Type B pancreatic cell (in vitro differentiated cells): ENCODE results near the gene ZMYND12. TPM values are rescaled to one million over a fixed set of nuclear protein-coding genes. Genes with fewer than 3 reads are reported as not detected.
"Not testable (repeated sequence)": the region's sequence is repeated elsewhere in the genome, so short reads cannot be mapped to it uniquely, and the experiment has no call there.

Source experiments
- DNase-seq: peaks from one replicate; pipeline ENCODE4 v3.0.0; 2021; ENCODE audit warnings: mixed read lengths; ENCODE audit not compliant: unreplicated experiment; ENCODE audit errors: extremely low spot score
- H3K27ac Mint-ChIP-seq: 2 replicates; pipeline ENCODE4 v1.8.0; 2021; ENCODE audit warnings: mild to moderate bottlenecking, mixed read lengths
- H3K27me3 Mint-ChIP-seq: 2 replicates; pipeline ENCODE4 v1.8.0; 2021; ENCODE audit warnings: mixed read lengths
- H3K36me3 Mint-ChIP-seq: 2 replicates; pipeline ENCODE4 v1.8.0; 2021; ENCODE audit warnings: mixed read lengths
- H3K4me1 Mint-ChIP-seq: one replicate; pipeline ENCODE4 v1.8.0; 2021; ENCODE audit warnings: mixed read lengths; ENCODE audit not compliant: unreplicated experiment
- H3K4me3 Mint-ChIP-seq: 2 replicates; pipeline ENCODE4 v1.8.0; 2021; ENCODE audit warnings: mild to moderate bottlenecking, mixed read lengths
- H3K9me3 Mint-ChIP-seq: 2 replicates; pipeline ENCODE4 v1.8.0; 2021; ENCODE audit warnings: mixed read lengths
- long read RNA-seq: library from polyadenylated mRNA; unstranded; transcript quantifications from one replicate; pipeline ENCODE4 v2.0.0, GENCODE V29; 2020
- total RNA-seq: library from RNA; stranded (reverse); gene quantifications from 2 replicates; pipeline ENCODE4 v1.2.1, GENCODE V29; 2021; ENCODE audit warnings: low replicate concordance
- TF ChIP-seq, protein P1 (sequence below): fragments of 200-600 bp; sonication (generic); conservative IDR thresholded peaks from 2 replicates; pipeline ENCODE4 v1.5.0; 2021; ENCODE audit warnings: antibody characterized with exemption, mild to moderate bottlenecking

Gene ZMYND12, protein sequence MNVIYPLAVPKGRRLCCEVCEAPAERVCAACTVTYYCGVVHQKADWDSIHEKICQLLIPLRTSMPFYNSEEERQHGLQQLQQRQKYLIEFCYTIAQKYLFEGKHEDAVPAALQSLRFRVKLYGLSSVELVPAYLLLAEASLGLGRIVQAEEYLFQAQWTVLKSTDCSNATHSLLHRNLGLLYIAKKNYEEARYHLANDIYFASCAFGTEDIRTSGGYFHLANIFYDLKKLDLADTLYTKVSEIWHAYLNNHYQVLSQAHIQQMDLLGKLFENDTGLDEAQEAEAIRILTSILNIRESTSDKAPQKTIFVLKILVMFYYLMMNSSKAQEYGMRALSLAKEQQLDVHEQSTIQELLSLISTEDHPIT
- 1.5 and 1.8 TPM in 2 replicates for total RNA-seq
- long read RNA-seq, transcript ZMYND12-201 (8 exons, 1,775 nt): major isoform, 5 of 9 reads
- long read RNA-seq, partial matches to known transcripts: 1 of 9 reads
- long read RNA-seq, other reads (novel, unspliced or antisense): 3 of 9 reads

DNA sequence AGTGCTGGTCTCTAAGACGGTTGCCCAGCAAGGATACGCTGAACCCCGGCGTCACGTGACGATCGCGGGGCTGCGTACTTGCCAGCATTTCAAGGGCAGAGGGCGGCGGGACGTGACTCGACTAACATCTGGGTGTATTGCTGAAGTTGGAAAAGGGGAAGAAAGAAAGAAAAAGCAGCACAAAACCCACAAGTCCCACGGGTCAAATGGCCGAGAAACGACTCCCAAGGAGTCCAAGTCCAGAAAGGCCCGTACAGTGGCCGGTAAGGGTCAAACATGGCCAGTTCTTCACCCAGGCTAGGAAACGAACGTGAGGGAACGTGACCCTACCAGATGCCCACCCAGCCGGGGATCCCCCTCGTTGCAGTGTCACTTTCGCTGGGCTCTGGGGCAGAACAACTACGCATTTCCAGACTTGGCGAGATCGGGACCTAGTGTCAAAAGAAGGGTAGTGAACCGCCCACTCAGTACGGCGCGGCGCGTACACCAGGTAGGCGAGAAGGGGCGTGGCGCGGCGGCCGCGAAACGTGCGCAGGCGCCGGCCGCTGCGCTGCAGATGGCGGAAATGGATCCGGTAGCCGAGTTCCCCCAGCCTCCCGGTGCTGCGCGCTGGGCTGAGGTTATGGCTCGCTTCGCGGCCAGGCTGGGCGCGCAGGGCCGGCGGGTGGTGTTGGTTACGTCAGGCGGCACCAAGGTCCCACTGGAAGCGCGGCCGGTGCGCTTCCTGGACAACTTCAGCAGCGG lies at the start of gene ZMYND12, which contains the start of gene PPCS:
Gene ZMYND12 (minus strand): TSS at position 13 of the 744 bp plus-strand sequence. CDS start 25 bp downstream, outside the sequence.
Gene PPCS (plus strand): TSS at position 534 of the 744 bp plus-strand sequence. CDS start 23 bp downstream, at position 557.
- DNase-seq: peak; percentile 85
- peak within 1 kb of the TSS; percentile 91 for H3K4me3 Mint-ChIP-seq
- peaks cover 3% of the 10 kb centered on the region for H3K27me3 Mint-ChIP-seq
- peaks cover 15% of the 10 kb centered on the region for H3K4me1 Mint-ChIP-seq
- TF ChIP-seq, protein P1, sequence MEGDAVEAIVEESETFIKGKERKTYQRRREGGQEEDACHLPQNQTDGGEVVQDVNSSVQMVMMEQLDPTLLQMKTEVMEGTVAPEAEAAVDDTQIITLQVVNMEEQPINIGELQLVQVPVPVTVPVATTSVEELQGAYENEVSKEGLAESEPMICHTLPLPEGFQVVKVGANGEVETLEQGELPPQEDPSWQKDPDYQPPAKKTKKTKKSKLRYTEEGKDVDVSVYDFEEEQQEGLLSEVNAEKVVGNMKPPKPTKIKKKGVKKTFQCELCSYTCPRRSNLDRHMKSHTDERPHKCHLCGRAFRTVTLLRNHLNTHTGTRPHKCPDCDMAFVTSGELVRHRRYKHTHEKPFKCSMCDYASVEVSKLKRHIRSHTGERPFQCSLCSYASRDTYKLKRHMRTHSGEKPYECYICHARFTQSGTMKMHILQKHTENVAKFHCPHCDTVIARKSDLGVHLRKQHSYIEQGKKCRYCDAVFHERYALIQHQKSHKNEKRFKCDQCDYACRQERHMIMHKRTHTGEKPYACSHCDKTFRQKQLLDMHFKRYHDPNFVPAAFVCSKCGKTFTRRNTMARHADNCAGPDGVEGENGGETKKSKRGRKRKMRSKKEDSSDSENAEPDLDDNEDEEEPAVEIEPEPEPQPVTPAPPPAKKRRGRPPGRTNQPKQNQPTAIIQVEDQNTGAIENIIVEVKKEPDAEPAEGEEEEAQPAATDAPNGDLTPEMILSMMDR: peak; percentile 48
- no peaks in the 10 kb centered on the region for H3K9me3 Mint-ChIP-seq
- peak within 1 kb of the TSS; percentile 94 for H3K27ac Mint-ChIP-seq
- peaks cover 17% of the 10 kb centered on the region for H3K36me3 Mint-ChIP-seq

DNA sequence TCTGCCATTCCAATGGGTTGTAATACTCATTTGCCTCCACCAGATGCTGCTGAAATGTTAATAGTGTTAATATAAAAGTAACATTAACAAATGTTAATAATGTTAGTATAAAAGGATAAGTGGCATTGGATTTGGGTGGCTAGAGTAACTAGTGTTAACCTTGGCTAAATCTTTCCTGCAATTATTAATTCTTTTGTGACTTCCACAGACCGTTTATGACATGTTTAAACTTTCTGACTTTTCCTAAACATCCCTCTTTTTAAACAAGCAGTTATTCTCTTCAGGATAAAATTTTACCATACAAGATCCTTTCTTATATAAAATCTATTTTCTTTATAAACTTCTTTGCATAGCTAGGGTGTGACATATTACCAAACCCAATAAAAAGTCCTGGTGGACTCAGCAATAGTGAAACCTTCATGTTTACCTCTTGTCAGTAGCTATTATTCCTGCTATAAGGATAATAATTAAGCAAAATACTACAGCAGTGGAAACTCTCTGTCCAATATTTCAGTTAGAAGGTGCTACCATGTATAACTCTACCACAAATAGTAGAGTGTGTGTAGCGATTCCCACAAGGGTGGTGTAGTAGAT lies 48.8 kb upstream of the ZMYND12 start:
- H3K4me1 Mint-ChIP-seq: no peaks in the 10 kb centered on the region
- H3K36me3 Mint-ChIP-seq: peaks cover 29% of the 10 kb centered on the region
- no peak for DNase-seq
- H3K27me3 Mint-ChIP-seq: no peaks in the 10 kb centered on the region
- no peak overlapping the region for H3K4me3 Mint-ChIP-seq
- TF ChIP-seq, protein P1: no peak
- H3K9me3 Mint-ChIP-seq: no peaks in the 10 kb centered on the region
- no peak overlapping the region for H3K27ac Mint-ChIP-seq

DNA sequence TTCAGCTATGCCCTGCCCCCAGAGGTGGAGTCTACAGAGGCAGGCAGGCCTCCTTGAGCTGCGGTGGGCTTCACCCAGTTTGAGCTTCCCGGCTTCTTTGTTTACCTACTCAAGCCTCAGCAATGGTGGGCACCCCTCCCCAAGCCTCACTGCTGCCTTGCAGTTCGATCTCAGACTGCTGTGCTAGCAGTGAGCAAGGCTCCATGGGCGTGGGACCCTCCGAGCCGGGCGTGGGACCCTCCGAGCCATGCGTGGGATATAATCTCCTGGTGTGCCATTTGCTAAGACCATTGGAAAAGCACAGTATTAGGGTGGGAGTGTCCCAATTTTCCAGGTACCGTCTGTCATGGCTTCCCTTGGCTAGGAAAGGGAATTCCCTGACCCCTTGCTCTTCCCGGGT lies 46.2 kb upstream of the ZMYND12 start:
- not testable (repeated sequence) for H3K4me3 Mint-ChIP-seq, H3K9me3 Mint-ChIP-seq, H3K27ac Mint-ChIP-seq, DNase-seq, H3K27me3 Mint-ChIP-seq, H3K4me1 Mint-ChIP-seq
- H3K36me3 Mint-ChIP-seq: peaks cover 33% of the 10 kb centered on the region

DNA sequence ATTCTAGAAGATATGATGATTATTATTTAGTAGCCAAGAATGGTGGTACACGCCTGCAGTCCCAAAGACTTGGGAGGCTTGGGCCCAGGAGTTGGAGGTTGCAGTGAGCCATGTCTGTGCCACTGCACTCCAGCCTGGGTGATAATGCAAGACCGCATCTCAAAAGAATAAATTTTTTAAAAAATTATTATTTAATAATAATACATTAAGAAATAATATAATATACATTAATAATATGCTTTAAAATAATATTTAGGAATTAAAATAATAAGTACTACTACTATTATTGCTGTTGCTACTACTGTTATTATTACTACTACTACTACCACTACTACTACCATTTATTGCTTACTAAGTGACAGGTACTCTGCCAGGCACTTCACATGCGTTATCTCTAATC lies 34.4 kb upstream of the ZMYND12 start:
- H3K27me3 Mint-ChIP-seq: no peaks in the 10 kb centered on the region
- H3K4me3 Mint-ChIP-seq: no peak overlapping the region
- no peak overlapping the region for H3K27ac Mint-ChIP-seq
- no peaks in the 10 kb centered on the region for H3K4me1 Mint-ChIP-seq
- no peak for DNase-seq
- TF ChIP-seq, protein P1: no peak
- no peaks in the 10 kb centered on the region for H3K9me3 Mint-ChIP-seq
- peaks cover 17% of the 10 kb centered on the region for H3K36me3 Mint-ChIP-seq

DNA sequence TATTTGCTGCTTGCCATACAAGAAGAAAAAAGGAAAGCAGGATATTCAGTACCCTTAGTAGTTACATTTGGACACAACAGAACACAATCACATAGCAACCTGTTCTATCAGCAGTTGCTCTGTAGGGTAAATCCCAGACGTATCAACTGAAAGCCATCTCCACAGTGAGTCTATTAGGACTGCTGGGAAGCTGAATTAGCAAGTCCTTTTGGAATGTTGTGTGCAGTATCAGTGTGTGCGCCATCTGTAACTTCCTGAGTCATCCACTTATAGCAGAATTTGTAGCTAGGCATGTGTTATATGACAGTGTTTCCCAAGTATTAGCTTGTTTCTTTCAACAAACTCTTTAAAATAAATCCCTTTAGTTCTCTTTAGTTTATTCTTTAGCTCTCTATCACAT lies 28.6 kb upstream of the ZMYND12 start:
- Mint-ChIP-seq H3K4me3 (no peak overlapping the region), H3K27ac (no peak overlapping the region)

More for the DNA sequence above, 28.6 kb upstream of the ZMYND12 start:
- DNase-seq: no peak
- Mint-ChIP-seq H3K4me1 (no peaks in the 10 kb centered on the region), H3K36me3 (peaks cover 10% of the 10 kb centered on the region), H3K27me3 (no peaks in the 10 kb centered on the region), H3K9me3 (no peaks in the 10 kb centered on the region)
- TF ChIP-seq, protein P1: no peak
